Mesendoderm (in vitro differentiated cells): Measurements from ENCODE around the gene IQCK.

ENCODE experiments used
- DNase-seq: peaks from one replicate; pipeline ENCODE4 v3.0.0; 2013
- H2AK5ac ChIP-seq: 2 replicates; pipeline ENCODE4 v1.6.1; 2013; ENCODE audit warnings: low read length, inconsistent platforms
- H2BK120ac ChIP-seq: 2 replicates; pipeline ENCODE4 v1.6.1; 2013; ENCODE audit warnings: low read depth, mild to moderate bottlenecking, low read length, moderate library complexity, mixed read lengths
- H2BK15ac ChIP-seq: replicated peaks from 2 replicates; pipeline ENCODE4 v1.6.1; 2013; ENCODE audit warnings: low read depth, mild to moderate bottlenecking, moderate library complexity
- H2BK5ac ChIP-seq: 2 replicates; pipeline ENCODE4 v1.6.1; 2013; ENCODE audit warnings: low read length, inconsistent platforms
- H3K18ac ChIP-seq: 2 replicates; pipeline ENCODE4 v1.6.1; 2013; ENCODE audit warnings: mild to moderate bottlenecking, low read length, mixed read lengths
- H3K23ac ChIP-seq: one replicate; pipeline ENCODE4 v1.6.1; 2013; ENCODE audit warnings: low read length
- H3K27ac ChIP-seq: 2 replicates; pipeline ENCODE4 v1.5.1; 2013; ENCODE audit warnings: low read depth, mild to moderate bottlenecking, inconsistent platforms, low read length, moderate library complexity
- H3K27me3 ChIP-seq: 2 replicates; pipeline ENCODE4 v1.6.1; 2013; ENCODE audit warnings: low read length, control low read depth, mild to moderate bottlenecking, inconsistent platforms; ENCODE audit not compliant: insufficient read depth, poor library complexity
- H3K36me3 ChIP-seq: 2 replicates; pipeline ENCODE4 v1.6.1; 2013; ENCODE audit warnings: low read length, inconsistent platforms; ENCODE audit not compliant: control insufficient read depth, insufficient read depth
- H3K4ac ChIP-seq: one replicate; pipeline ENCODE4 v1.6.1; 2013; ENCODE audit warnings: low read depth, mild to moderate bottlenecking, low read length, moderate library complexity
- H3K4me1 ChIP-seq: 2 replicates; pipeline ENCODE4 v1.6.1; 2013; ENCODE audit warnings: low read depth, low read length, inconsistent platforms; ENCODE audit not compliant: control insufficient read depth
- H3K4me2 ChIP-seq: 2 replicates; pipeline ENCODE4 v1.6.1; 2013; ENCODE audit warnings: low read length
- H3K4me3 ChIP-seq: 2 replicates; pipeline ENCODE4 v1.5.1; 2013; ENCODE audit warnings: mild to moderate bottlenecking, low read length
- H3K56ac ChIP-seq: one replicate; pipeline ENCODE4 v1.6.1; 2013; ENCODE audit warnings: low read length
- H3K79me1 ChIP-seq: 2 replicates; pipeline ENCODE4 v1.6.1; 2013; ENCODE audit warnings: low read length, inconsistent platforms
- H3K79me2 ChIP-seq: 2 replicates; pipeline ENCODE4 v1.6.1; 2013; ENCODE audit warnings: mild to moderate bottlenecking, low read length; ENCODE audit not compliant: control insufficient read depth, insufficient read depth
- H3K9ac ChIP-seq: 2 replicates; pipeline ENCODE4 v1.6.1; 2013; ENCODE audit warnings: low read length, inconsistent platforms
- H4K5ac ChIP-seq: one replicate; pipeline ENCODE4 v1.6.1; 2013; ENCODE audit warnings: low read length
- H4K8ac ChIP-seq: one replicate; pipeline ENCODE4 v1.6.1; 2013; ENCODE audit warnings: low read depth, mild to moderate bottlenecking, control low read depth, low read length, moderate library complexity
- WGBS: extraction: QIAGEN DNeasy Blood & Tissue Kit; methylation state at CpG from one replicate; pipeline ENCODE4 v1.1.7; 2013; ENCODE audit warnings: low lambda C conversion rate, missing lambda C conversion rate; ENCODE audit not compliant: insufficient coverage; ENCODE audit errors: extremely low coverage; 5-methylcytosine and 5-hydroxymethylcytosine counted together

Gene IQCK

GRCh38 chr16:19744670-19745069 lies 26.6 kb downstream of the IQCK start:
- no peak overlapping the region for H3K27ac ChIP-seq

DNA sequence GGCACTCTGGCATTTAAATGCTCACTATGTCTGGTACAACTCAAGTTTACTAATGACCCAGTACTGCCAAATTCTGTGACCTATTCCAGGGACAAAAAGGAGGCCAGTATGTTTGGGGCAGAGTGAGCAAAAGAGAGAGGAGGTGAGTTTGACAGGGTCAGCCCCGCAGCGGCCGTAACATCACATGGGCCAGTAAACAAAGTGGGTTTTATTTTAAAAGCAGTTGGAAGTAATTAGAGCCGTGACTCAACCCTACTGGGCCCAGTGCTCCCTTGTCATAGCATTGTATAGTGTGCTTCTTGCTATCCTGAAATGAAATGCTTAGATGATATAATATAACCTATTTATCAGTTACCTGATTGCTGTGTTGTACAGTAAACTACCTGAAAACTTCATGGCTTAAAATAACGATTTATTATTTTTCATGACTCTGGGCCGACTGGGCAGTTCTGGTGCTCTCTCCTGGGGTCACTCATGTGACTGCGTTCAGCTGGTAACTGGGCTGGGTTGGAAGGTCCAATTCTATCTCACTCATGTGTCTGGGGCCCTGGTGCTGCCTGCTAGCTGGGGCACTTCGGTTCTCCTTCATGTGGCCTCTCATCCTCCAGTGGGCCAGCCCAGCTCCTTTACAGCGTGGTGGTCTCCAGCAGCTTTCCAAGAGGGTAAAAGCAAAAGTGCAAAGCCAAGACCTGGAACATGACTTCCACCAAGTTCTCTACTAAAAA lies 27.4 kb downstream of the IQCK start:
- Histone ChIP-seq H2BK5ac (no peak overlapping the region), H4K5ac (no peak overlapping the region), H3K4me3 (no peak overlapping the region), H3K4me1 (no peaks in the 10 kb centered on the region), H3K79me1 (no peaks in the 10 kb centered on the region), H3K79me2 (no peaks in the 10 kb centered on the region), H3K23ac (no peak overlapping the region), H3K4ac (no peak overlapping the region), H3K9ac (no peak overlapping the region), H3K4me2 (no peak overlapping the region), H2BK120ac (no peak overlapping the region), H3K18ac (no peak overlapping the region), H2AK5ac (no peak overlapping the region), H3K27me3 (no peaks in the 10 kb centered on the region), H3K56ac (no peak overlapping the region), H4K8ac (no peak overlapping the region), H2BK15ac (no peak overlapping the region), H3K27ac (no peak overlapping the region), H3K36me3 (no peaks in the 10 kb centered on the region)
- no CpG with 5 or more reads among the region's 9 CpGs for WGBS
- DNase-seq: no peak

More at GRCh38 chr16:19744670-19745069, 26.6 kb downstream of the IQCK start:
- no peak for DNase-seq
- Histone ChIP-seq H3K23ac (no peak overlapping the region), H3K79me2 (no peaks in the 10 kb centered on the region), H3K4me3 (no peak overlapping the region), H3K27me3 (no peaks in the 10 kb centered on the region), H4K8ac (no peak overlapping the region), H2BK5ac (no peak overlapping the region), H3K18ac (no peak overlapping the region), H3K56ac (no peak overlapping the region), H3K79me1 (no peaks in the 10 kb centered on the region), H3K4ac (no peak overlapping the region), H2AK5ac (no peak overlapping the region), H3K4me1 (no peaks in the 10 kb centered on the region), H4K5ac (no peak overlapping the region), H3K36me3 (no peaks in the 10 kb centered on the region), H2BK120ac (no peak overlapping the region), H3K9ac (no peak overlapping the region), H2BK15ac (no peak overlapping the region), H3K4me2 (no peak overlapping the region)
- WGBS: no CpG with 5 or more reads among the region's 3 CpGs

DNA sequence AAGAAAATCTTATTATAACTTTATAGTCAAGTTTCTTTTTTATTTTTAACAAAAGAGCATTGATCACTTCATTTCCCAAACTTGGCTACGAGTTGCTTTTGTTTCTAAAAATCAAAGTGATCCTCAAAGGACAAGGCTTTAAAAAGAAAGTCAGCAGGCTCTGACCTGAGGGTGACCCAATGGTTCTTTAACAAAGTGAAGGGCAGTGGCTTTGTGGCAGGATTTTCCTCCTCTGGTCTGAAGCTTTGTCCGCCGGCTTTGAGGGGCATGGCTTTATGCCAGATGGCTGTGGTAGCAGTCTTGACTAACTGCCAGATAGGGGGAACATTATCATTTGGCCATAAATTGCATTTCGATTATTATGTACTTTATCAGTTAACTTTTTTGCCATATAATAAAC lies 28.5 kb downstream of the IQCK start:
- Histone ChIP-seq H3K79me1 (no peaks in the 10 kb centered on the region), H2AK5ac (no peak overlapping the region), H2BK15ac (no peak overlapping the region), H2BK120ac (no peak overlapping the region), H3K27me3 (no peaks in the 10 kb centered on the region), H3K56ac (no peak overlapping the region), H2BK5ac (no peak overlapping the region), H3K4me3 (no peak overlapping the region), H3K4me2 (no peak overlapping the region), H3K27ac (no peak overlapping the region), H3K18ac (no peak overlapping the region), H3K9ac (no peak overlapping the region), H4K5ac (no peak overlapping the region), H3K79me2 (no peaks in the 10 kb centered on the region), H3K36me3 (no peaks in the 10 kb centered on the region), H3K4me1 (no peaks in the 10 kb centered on the region), H3K4ac (no peak overlapping the region), H3K23ac (no peak overlapping the region), H4K8ac (no peak overlapping the region)
- no peak for DNase-seq
- no CpG with 5 or more reads among the region's 4 CpGs for WGBS

DNA sequence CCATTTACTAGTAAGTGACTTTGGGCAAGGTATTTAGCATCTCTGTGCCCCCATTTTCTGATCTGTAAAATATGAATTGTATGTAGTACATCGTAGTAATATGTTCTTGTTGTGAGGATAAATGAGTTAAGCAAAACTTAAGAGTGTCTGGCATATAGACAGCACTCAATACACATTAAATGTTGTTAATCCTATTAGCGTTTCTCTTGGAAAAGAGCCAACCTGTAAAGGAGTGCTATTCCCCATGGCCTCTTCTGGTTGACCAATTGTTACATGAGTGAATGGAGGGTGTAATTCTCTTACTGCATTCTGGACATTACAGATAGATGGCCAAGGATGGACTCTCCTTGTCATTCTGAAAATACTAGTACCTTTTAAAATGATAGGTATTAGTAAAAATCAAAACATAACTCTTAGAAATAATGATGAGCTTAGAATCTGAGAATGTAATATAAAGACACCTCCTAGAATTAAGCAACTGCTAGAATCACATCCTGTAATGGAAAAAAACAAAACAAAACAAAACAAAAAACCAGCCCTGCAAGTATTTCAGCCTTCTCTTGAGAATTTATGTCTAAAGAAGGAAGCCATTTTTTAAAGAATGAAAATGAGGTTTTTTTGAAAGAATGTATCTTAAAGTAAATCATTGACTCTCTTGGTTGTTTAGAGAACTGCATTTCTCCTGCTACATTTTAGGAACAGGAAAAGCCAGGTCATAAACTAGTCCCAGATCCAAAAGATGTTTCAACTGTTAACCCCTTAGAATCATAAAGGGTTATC lies 30.5 kb downstream of the IQCK start:
- Histone ChIP-seq H3K79me1 (no peaks in the 10 kb centered on the region), H3K4ac (no peak overlapping the region), H4K8ac (no peak overlapping the region), H3K23ac (no peak overlapping the region), H4K5ac (no peak overlapping the region), H2AK5ac (no peak overlapping the region), H3K4me1 (no peaks in the 10 kb centered on the region), H3K9ac (no peak overlapping the region), H3K27me3 (no peaks in the 10 kb centered on the region), H2BK5ac (no peak overlapping the region), H2BK120ac (no peak overlapping the region), H3K56ac (no peak overlapping the region), H3K4me3 (no peak overlapping the region), H3K79me2 (no peaks in the 10 kb centered on the region), H2BK15ac (no peak overlapping the region), H3K4me2 (no peak overlapping the region), H3K36me3 (no peaks in the 10 kb centered on the region), H3K27ac (no peak overlapping the region), H3K18ac (no peak overlapping the region)
- no CpG with 5 or more reads among the region's 2 CpGs for WGBS
- peak; percentile 28 for DNase-seq

DNA sequence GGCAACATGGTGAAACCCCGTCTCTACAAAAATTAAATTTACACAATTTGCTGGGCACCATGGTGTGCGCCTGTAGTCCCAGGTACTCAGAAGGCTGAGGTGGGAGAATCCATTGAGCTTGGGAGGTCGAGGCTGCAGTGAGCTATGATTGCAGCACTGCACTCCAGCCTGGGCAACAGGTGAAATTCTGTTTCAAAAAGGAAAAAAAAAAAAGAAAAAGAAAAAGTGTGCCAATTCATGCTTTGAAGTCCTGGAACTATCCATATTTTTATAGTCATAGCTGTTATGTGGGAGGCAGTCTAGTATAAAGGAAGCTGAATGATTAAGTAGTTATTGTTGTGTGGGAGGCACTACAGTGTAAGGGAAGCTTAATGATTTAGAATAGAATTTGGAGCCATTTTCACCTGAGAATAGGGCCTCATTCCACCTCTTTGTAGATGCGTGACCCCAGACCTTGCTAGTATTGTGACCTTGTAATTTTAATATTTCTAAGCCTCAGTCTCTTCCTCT lies 31.6 kb downstream of the IQCK start:
- DNase-seq: no peak
- Histone ChIP-seq H3K4me2 (no peak overlapping the region), H3K4me3 (no peak overlapping the region), H3K27me3 (no peaks in the 10 kb centered on the region), H4K5ac (no peak overlapping the region), H3K9ac (no peak overlapping the region), H3K4me1 (no peaks in the 10 kb centered on the region), H3K4ac (no peak overlapping the region), H2AK5ac (no peak overlapping the region), H2BK15ac (no peak overlapping the region), H2BK120ac (no peak overlapping the region), H3K79me1 (no peaks in the 10 kb centered on the region), H3K79me2 (no peaks in the 10 kb centered on the region), H3K36me3 (no peaks in the 10 kb centered on the region), H3K27ac (no peak overlapping the region), H4K8ac (no peak overlapping the region), H2BK5ac (no peak overlapping the region), H3K18ac (no peak overlapping the region), H3K56ac (no peak overlapping the region), H3K23ac (no peak overlapping the region)
- WGBS: no CpG with 5 or more reads among the region's 4 CpGs
